HG02981 (cell line): ENCODE measurements around the gene GDPGP1.

Experiments used
- ATAC-seq: cut with Tn5 transposase; IDR thresholded peaks from one replicate; pipeline ENCODE4 v1.9.1; 2021; ENCODE audit warnings: mild to moderate bottlenecking, moderate library complexity; ENCODE audit not compliant: unreplicated experiment

The GDPGP1 gene

GRCh38 chr15:90203473-90203872 lies 30.5 kb upstream of the GDPGP1 start:
- ATAC-seq: no peak

- no peak for ATAC-seq
These were observed 30.1 kb upstream of the GDPGP1 start for GRCh38 chr15:90203922-90204321.

- no peak for ATAC-seq
These were observed 28.8 kb upstream of the GDPGP1 start for GRCh38 chr15:90205050-90205848.

GRCh38 chr15:90205886-90206285 lies 28.1 kb upstream of the GDPGP1 start:
- no peak for ATAC-seq

- ATAC-seq: no peak
These were observed 26.8 kb upstream of the GDPGP1 start for GRCh38 chr15:90207252-90207651.

- no peak for ATAC-seq
These were observed 25.7 kb upstream of the GDPGP1 start for GRCh38 chr15:90208356-90208755.

GRCh38 chr15:90209591-90209990 lies 24.4 kb upstream of the GDPGP1 start:
- no peak for ATAC-seq

GRCh38 chr15:90210593-90210992 lies 23.4 kb upstream of the GDPGP1 start:
- no peak for ATAC-seq

GRCh38 chr15:90211009-90211408 lies 23.0 kb upstream of the GDPGP1 start:
- ATAC-seq: no peak

GRCh38 chr15:90211440-90212143 lies 22.4 kb upstream of the GDPGP1 start:
- ATAC-seq: no peak

- no peak for ATAC-seq
These were observed 21.5 kb upstream of the GDPGP1 start for GRCh38 chr15:90212221-90213098.

GRCh38 chr15:90213122-90213817 lies 20.7 kb upstream of the GDPGP1 start:
- no peak for ATAC-seq

GRCh38 chr15:90213818-90214204 lies 20.2 kb upstream of the GDPGP1 start:
- ATAC-seq: no peak

- ATAC-seq: no peak
These were observed 19.3 kb upstream of the GDPGP1 start for GRCh38 chr15:90214553-90215196.

GRCh38 chr15:90217671-90218394 lies 16.2 kb upstream of the GDPGP1 start:
- no peak for ATAC-seq

- ATAC-seq: no peak
These were observed 14.4 kb upstream of the GDPGP1 start for GRCh38 chr15:90219421-90220141.

- ATAC-seq: no peak
These were observed 12.6 kb upstream of the GDPGP1 start for GRCh38 chr15:90221246-90221900.

- ATAC-seq: no peak
These were observed 11.5 kb upstream of the GDPGP1 start for GRCh38 chr15:90222547-90222946.
